Transverse colon (tissue), 4 donors: Measurements from ENCODE around the gene NXNL2.

Experiments
- POLR2A ChIP-seq: fragments of 450-650 bp; IDR thresholded peaks from one replicate; pipeline ENCODE4 v1.6.1; 2016; ENCODE audit warnings: antibody characterized with exemption, mild to moderate bottlenecking, moderate library complexity
- POLR2AphosphoS5 ChIP-seq, 3 donors: sonication (generic); formaldehyde crosslinking; IDR thresholded peaks; one replicate each; pipeline ENCODE4 v1.6.1; 2016; ENCODE audit warnings: antibody characterized with exemption in 3 of 3
- TF ChIP-seq, protein P1 (sequence below), 5 experiments: fragments of 200-600 bp in 3 of 5; fragments of 450-650 bp in 2 of 5; sonication (generic) in 3 of 5; IDR thresholded peaks; 1 replicate in 2 of 5; 2 replicates in 3 of 5; pipeline ENCODE4 v1.5.1; 2016 to 2017; ENCODE audit warnings: antibody characterized with exemption in 5 of 5, inconsistent platforms in 3 of 5, mild to moderate bottlenecking in 2 of 5, moderate library complexity in 1 of 5

DNA sequence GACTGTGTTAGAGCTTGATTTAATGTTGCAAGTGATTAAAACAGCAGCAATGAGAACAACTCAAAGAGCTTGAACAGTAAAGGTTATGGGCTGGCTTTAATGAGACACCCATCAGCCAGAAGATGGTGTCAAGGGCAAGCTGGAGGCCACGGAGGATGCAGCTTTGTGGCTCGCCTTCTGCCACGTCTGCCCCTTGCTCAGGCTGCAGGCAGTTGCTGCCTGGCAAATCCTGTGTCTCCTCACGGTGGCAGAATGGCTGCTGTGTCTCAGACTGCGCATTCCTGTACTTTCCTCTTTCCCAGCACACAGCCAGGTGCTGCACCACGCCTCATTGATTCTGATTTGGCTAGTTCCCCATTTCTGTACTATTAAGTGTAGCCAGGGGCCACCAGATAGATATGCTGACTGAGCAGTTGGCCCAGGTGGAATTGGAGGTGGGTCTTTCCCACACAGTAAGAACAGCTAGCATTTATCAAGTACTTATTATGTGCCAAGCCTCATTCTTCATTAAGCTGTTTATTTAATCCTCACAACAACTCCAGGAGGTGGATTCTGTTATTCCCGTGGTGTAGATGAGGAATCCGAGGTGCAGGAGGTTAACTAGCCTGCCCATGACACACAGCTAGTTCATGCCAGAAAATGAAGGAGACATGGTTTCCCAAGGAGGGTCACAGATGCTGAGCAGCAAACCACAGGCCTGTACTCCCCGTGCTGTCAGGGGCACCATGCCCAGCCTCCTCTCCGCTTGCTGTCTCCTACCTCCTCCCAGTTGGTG is 3.5 kb downstream of the NXNL2 start:
- TF ChIP-seq, protein P1, sequence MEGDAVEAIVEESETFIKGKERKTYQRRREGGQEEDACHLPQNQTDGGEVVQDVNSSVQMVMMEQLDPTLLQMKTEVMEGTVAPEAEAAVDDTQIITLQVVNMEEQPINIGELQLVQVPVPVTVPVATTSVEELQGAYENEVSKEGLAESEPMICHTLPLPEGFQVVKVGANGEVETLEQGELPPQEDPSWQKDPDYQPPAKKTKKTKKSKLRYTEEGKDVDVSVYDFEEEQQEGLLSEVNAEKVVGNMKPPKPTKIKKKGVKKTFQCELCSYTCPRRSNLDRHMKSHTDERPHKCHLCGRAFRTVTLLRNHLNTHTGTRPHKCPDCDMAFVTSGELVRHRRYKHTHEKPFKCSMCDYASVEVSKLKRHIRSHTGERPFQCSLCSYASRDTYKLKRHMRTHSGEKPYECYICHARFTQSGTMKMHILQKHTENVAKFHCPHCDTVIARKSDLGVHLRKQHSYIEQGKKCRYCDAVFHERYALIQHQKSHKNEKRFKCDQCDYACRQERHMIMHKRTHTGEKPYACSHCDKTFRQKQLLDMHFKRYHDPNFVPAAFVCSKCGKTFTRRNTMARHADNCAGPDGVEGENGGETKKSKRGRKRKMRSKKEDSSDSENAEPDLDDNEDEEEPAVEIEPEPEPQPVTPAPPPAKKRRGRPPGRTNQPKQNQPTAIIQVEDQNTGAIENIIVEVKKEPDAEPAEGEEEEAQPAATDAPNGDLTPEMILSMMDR (IDR thresholded peaks at IDR 0.05) = no peak
- no peak for TF ChIP-seq POLR2AphosphoS5 (IDR thresholded peaks at IDR 0.05)
- no peak for TF ChIP-seq POLR2A
